Effector memory CD8-positive, alpha-beta T cell (primary cell): Measurements from ENCODE around the gene OR6S1.
"Not testable (repeated sequence)": the region's sequence is repeated elsewhere in the genome, so short reads cannot be mapped to it uniquely, and the experiment has no call there.

ENCODE experiments used
- ATAC-seq: fragments of 150-1000 bp; cut with Tn5 transposase; replicated peaks from 2 replicates; pipeline ENCODE4 v1.10.0; 2021; ENCODE audit warnings: mild to moderate bottlenecking, moderate library complexity
- DNase-seq, 3 experiments: peaks; one replicate each; pipeline ENCODE4 v3.0.0; 2021
- H3K27ac Mint-ChIP-seq, 2 donors: one replicate each; pipeline ENCODE4 v1.8.0; 2022; ENCODE audit warnings: mild to moderate bottlenecking in 2 of 2, mixed read lengths in 2 of 2, moderate library complexity in 2 of 2
- H3K27me3 Mint-ChIP-seq, 2 donors: one replicate each; pipeline ENCODE4 v1.8.0; 2022; ENCODE audit warnings: mixed read lengths in 2 of 2
- H3K36me3 Mint-ChIP-seq: one replicate; pipeline ENCODE4 v1.8.0; 2022; ENCODE audit warnings: mild to moderate bottlenecking, moderate library complexity, mixed read lengths; ENCODE audit not compliant: insufficient read depth
- H3K4me1 Mint-ChIP-seq, 2 donors: one replicate each; pipeline ENCODE4 v1.8.0; 2022; ENCODE audit warnings: low read depth in 2 of 2, mixed read lengths in 2 of 2
- H3K4me3 Mint-ChIP-seq, 2 donors: one replicate each; pipeline ENCODE4 v1.8.0; 2022; ENCODE audit warnings: mild to moderate bottlenecking in 2 of 2, mixed read lengths in 2 of 2, moderate library complexity in 2 of 2
- H3K9me3 Mint-ChIP-seq, 2 donors: one replicate each; pipeline ENCODE4 v1.8.0; 2022; ENCODE audit warnings: mixed read lengths in 2 of 2

OR6S1 gene

DNA sequence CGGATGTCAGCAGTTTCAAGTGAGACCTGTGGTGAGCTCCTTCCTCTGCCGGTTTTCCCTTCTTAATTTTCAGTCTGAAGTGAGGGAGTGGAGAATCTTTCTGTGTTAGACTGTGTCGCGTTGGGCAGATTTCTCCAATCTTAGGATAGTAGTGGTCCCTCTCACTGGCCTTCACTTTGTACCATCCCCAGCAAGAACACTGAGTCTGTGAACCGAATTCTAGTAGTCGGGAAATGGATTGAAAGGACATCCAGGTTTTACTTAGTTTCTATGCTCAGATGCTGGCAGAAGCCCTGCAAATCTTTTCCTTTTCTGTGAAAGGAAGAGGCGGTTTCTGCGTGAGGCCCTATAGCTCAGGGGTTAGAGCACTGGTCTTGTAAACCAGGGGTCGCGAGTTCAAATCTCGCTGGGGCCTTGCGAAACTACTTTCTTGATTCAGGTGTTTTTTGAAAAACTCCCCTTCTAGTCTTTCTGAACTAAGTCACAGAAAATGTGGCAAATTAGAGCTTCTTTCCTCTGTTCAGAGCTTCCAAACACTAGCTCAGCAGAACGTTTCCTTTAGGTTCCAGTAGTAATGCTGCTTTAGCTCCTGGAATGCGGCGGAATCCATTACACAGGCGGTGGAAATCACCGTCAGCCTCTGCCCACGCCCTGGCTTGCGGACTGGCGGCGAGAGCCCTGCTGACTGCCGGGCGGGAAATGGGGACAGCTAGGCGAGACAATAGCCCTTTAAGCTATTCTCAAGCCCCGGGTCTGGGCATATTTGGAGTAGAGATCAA lies 40.0 kb upstream of the OR6S1 start:
- DNase-seq (peak; percentile 87 to 93 (median 90)), ATAC-seq (peak; percentile 37)
- no peak overlapping the region for H3K4me3 Mint-ChIP-seq
- H3K27ac Mint-ChIP-seq, result no peak overlapping the region
- no peaks in the 10 kb centered on the region for H3K9me3 Mint-ChIP-seq
- H3K36me3 Mint-ChIP-seq, result no peaks in the 10 kb centered on the region
- H3K27me3 Mint-ChIP-seq, result no peaks in the 10 kb centered on the region
- H3K4me1 Mint-ChIP-seq, result peaks cover 0 to 21% of the 10 kb centered on the region in 2 donors

DNA sequence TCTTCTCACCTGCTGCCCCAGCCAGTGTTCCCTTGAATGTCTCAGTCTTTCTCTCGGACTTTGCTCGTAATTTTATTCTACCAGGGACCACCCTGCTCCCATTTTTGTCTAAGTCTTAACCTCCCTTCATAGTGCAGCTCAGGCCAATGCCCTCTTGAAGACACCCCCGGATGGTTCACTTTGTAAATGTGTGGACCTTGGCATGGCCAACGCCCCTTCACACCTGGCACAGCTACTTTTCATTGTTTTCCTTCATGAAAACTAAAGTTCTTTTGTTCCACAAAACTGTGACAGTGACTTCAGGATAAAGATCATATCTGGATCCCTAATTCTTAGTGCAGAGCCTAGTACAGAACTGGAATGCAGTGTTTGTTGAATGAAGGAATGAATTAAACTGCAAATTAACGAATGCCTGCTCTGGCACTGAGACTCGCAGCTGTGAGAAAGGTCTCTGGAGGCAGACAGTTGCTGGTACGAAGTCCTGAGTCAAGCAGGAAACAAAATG lies 39.4 kb upstream of the OR6S1 start:
- no peak overlapping the region for H3K4me3 Mint-ChIP-seq
- ATAC-seq (no peak), DNase-seq (no peak)
- H3K9me3 Mint-ChIP-seq, result no peaks in the 10 kb centered on the region
- no peak overlapping the region for H3K27ac Mint-ChIP-seq
- peaks cover 0 to 21% of the 10 kb centered on the region in 2 donors for H3K4me1 Mint-ChIP-seq
- H3K27me3 Mint-ChIP-seq, result no peaks in the 10 kb centered on the region
- H3K36me3 Mint-ChIP-seq, result no peaks in the 10 kb centered on the region

GRCh38 chr14:20680363-20680762 lies 38.9 kb upstream of the OR6S1 start:
- ATAC-seq, result no peak
- no peak for DNase-seq
- Mint-ChIP-seq H3K27ac (no peak overlapping the region), H3K4me3 (no peak overlapping the region), H3K36me3 (no peaks in the 10 kb centered on the region), H3K4me1 (peaks cover 0 to 21% of the 10 kb centered on the region in 2 donors), H3K27me3 (no peaks in the 10 kb centered on the region), H3K9me3 (no peaks in the 10 kb centered on the region)

DNA sequence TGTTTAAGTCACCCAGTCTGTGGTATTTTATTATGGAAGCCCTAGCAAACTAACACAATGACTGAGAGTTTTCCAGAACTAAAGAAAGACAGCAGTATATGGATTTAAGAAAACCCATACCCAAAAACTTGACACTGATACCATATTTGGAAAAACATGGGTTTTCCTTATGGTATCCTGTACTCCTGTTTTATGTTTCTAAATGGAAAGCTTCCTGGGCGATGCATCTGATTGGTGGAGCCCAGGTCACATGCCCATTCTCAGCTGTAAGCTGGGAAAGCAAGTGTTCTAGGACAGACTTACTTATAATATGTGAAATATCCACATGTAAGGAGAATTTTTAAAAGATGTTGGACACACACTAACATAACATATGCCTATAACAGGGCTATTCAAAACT lies 38.4 kb upstream of the OR6S1 start:
- DNase-seq (no peak), ATAC-seq (no peak)
- H3K4me3 Mint-ChIP-seq, result no peak overlapping the region

GRCh38 chr14:20676072-20676471 lies 34.6 kb upstream of the OR6S1 start:
- H3K27ac Mint-ChIP-seq, result no peak overlapping the region

More for the DNA sequence above, 38.4 kb upstream of the OR6S1 start:
- Mint-ChIP-seq H3K36me3 (no peaks in the 10 kb centered on the region), H3K4me1 (peaks cover 0 to 21% of the 10 kb centered on the region in 2 donors), H3K27me3 (no peaks in the 10 kb centered on the region), H3K9me3 (no peaks in the 10 kb centered on the region), H3K27ac (no peak overlapping the region)

GRCh38 chr14:20675669-20676068 lies 34.2 kb upstream of the OR6S1 start:
- Mint-ChIP-seq H3K27ac (no peak overlapping the region), H3K36me3 (no peaks in the 10 kb centered on the region), H3K4me1 (peaks cover 0 to 5% of the 10 kb centered on the region in 2 donors), H3K27me3 (no peaks in the 10 kb centered on the region), H3K4me3 (no peak overlapping the region), H3K9me3 (no peaks in the 10 kb centered on the region)
- DNase-seq, result no peak
- ATAC-seq, result no peak

More at GRCh38 chr14:20676072-20676471, 34.6 kb upstream of the OR6S1 start:
- DNase-seq (no peak), ATAC-seq (no peak)
- Mint-ChIP-seq H3K36me3 (no peaks in the 10 kb centered on the region), H3K27me3 (no peaks in the 10 kb centered on the region), H3K4me3 (no peak overlapping the region), H3K9me3 (no peaks in the 10 kb centered on the region), H3K4me1 (peaks cover 0 to 9% of the 10 kb centered on the region in 2 donors)

DNA sequence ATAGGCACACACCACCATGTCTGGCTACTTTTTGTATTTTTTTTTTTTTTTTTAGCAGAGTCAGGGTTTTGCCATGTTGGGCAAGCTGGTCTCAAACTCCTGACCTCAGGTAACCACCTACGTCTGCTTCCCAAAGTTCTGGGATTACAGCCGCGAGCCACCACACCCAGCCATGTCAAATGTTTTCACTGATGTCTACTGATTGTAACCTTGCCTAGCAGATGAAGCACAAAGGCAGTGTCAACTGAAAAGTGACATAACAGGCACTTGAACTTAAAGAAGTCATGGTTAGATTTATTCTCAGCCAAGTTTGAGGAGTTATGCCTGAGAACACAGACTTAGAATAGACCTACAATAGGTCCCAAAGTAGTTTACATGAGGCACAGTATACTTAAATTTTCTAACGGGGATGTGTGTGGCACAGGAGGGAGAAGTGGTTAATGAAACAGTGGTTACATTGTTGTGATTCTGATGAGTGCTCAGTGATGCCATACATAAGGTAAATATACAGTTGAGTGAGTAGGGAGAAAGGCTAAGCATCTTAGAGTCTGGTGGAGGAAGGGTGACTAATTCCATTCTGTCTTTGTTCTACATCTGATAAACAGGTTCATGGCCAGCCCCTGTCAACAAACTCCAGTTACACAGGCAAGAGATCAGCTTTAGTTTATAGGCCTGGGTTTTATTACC lies 30.2 kb upstream of the OR6S1 start:
- H3K36me3 Mint-ChIP-seq, result no peaks in the 10 kb centered on the region
- no peaks in the 10 kb centered on the region for H3K27me3 Mint-ChIP-seq
- no peak for DNase-seq
- no peak overlapping the region for H3K4me3 Mint-ChIP-seq
- peaks cover 8 to 16% of the 10 kb centered on the region in 2 donors for H3K4me1 Mint-ChIP-seq
- no peak for ATAC-seq
- H3K27ac Mint-ChIP-seq, result no peak overlapping the region
- H3K9me3 Mint-ChIP-seq, result no peaks in the 10 kb centered on the region

- ATAC-seq (no peak), DNase-seq (no peak)
- Mint-ChIP-seq H3K4me3 (no peak overlapping the region), H3K36me3 (peaks cover 5% of the 10 kb centered on the region), H3K27me3 (no peaks in the 10 kb centered on the region), H3K4me1 (peaks cover 8 to 16% of the 10 kb centered on the region in 2 donors), H3K9me3 (no peaks in the 10 kb centered on the region), H3K27ac (peak overlapping the region in 1 of 2 donors; percentile 47)
These were observed 27.5 kb upstream of the OR6S1 start for GRCh38 chr14:20668969-20669368.

- Mint-ChIP-seq H3K4me1 (peaks cover 17 to 25% of the 10 kb centered on the region in 2 donors), H3K36me3 (peaks cover 14% of the 10 kb centered on the region), H3K27ac (peak overlapping the region; percentile 4 to 47), H3K9me3 (no peaks in the 10 kb centered on the region), H3K27me3 (peaks cover 0 to 6% of the 10 kb centered on the region in 2 donors), H3K4me3 (no peak overlapping the region)
- ATAC-seq (peak; percentile 16), DNase-seq (no peak)
These were observed 26.5 kb upstream of the OR6S1 start for GRCh38 chr14:20667957-20668356.

- Mint-ChIP-seq H3K4me1 (peaks cover 23 to 33% of the 10 kb centered on the region in 2 donors), H3K36me3 (peaks cover 18% of the 10 kb centered on the region)
- H3K4me3 Mint-ChIP-seq, DNase-seq, ATAC-seq, H3K27ac Mint-ChIP-seq, H3K9me3 Mint-ChIP-seq, H3K27me3 Mint-ChIP-seq: not testable (repeated sequence)
These were observed 25.0 kb upstream of the OR6S1 start for GRCh38 chr14:20666400-20666961.

DNA sequence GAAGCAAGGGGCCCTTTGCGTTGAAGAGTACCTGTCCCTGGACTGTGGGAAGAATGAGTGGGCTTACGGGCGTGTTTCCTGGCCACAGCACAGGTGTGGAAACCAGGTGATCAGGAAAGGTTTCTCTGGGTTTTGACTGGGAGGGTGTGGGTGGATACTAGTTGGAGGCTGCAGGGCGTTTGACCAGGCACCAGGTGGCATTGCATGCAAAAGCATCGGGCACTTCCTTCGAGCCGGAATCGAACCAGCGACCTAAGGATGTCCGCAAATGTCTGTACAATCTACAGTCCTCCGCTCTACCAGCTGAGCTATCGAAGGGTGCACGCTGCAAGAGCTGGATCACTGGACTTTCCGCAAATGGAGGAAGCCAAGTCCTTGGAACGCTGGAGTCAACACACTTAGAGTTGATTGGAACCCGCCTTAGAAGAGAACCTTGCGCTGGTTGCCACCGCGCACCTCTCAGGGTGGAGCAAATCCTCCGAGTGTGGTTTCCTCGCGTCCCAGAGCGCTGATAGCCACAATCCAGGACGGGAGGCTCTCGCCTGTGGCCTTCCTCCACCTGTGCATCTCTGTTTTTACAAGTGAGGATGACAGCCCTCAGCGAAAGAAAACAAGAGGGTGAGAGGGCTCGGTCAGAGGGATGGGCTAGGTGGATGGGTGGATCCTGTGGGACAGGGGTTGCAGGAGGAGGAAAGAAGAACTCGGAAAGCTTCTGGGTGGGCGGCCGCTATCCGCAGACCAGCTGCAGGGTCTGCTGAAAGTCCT lies 21.7 kb upstream of the OR6S1 start:
- Mint-ChIP-seq H3K9me3 (no peaks in the 10 kb centered on the region), H3K27me3 (peaks cover 9 to 32% of the 10 kb centered on the region in 2 donors), H3K4me1 (peaks cover 24 to 26% of the 10 kb centered on the region in 2 donors), H3K27ac (peak overlapping the region; percentile 84 to 95), H3K4me3 (peak overlapping the region; percentile 86 to 88), H3K36me3 (peaks cover 18% of the 10 kb centered on the region)
- DNase-seq, result peak; percentile 76 to 78 (median 77)
- ATAC-seq, result peak; percentile 92

GRCh38 chr14:20661197-20661596 lies 19.7 kb upstream of the OR6S1 start:
- peaks cover 29 to 32% of the 10 kb centered on the region in 2 donors for H3K4me1 Mint-ChIP-seq
- H3K9me3 Mint-ChIP-seq, result no peaks in the 10 kb centered on the region

More at GRCh38 chr14:20661197-20661596, 19.7 kb upstream of the OR6S1 start:
- Mint-ChIP-seq H3K36me3 (peaks cover 18% of the 10 kb centered on the region), H3K27ac (no peak overlapping the region), H3K27me3 (peaks cover 29 to 52% of the 10 kb centered on the region in 2 donors), H3K4me3 (no peak overlapping the region)
- ATAC-seq (no peak), DNase-seq (no peak)
